ENCODE results near the gene ZNF107. TPM values are rescaled to one million over a fixed set of nuclear protein-coding genes. Genes with fewer than 3 reads are reported as not detected.

The ZNF107 gene
- total and polyA plus RNA-seq, 2 of the 13 experiments (the other 11 are each of a cell fraction or from before 2014, with no cell fraction given): 2.5 to 5.4 TPM

DNA sequence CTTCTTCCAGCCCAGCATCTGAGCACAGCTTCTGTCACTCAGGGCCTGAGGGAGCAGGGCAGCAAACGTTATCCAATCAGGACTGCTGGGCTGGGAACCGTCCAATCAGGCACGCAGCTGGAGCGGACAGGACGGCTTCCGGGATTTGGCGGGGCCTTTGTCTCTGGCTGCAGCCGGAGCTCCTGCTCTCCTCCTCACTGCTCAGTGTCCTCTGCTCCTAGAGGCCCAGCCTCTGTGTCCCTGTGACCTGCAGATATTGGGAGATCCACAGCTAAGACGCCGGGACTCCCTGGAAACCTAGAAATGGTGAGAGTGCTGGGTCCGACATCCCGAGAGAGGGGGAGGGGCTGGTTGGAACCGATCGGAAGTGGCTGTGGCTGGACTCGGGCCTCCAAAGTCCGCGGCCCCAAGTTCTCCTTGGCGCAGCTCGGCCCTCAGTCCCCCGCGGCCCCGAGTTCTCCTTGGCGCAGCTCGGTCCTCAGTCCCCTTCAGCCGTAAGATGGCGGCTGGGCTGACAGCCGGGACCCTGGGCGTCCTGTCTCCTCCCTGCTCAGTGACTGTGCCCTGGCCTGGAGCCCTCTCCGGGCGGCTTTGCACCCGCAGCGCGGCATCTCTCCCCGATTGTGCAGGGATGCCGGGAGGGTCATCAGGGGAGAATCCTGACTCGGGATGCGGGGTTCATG is at the start of gene ZNF107 (continued):
- TF ChIP-seq PRMT3 (CRISPR knock-in tag; IDR thresholded peaks at IDR 0.05; ENCODE audit: borderline replicate concordance, low read depth) (no peak), NR3C1 (CRISPR knock-in tag; IDR thresholded peaks at IDR 0.05) (no peak), ATF1 (CRISPR knock-in tag; IDR thresholded peaks at IDR 0.05) (no peak), KDM4B (CRISPR knock-in tag; IDR thresholded peaks at IDR 0.05) (no peak), ZNF770 (CRISPR knock-in tag; IDR thresholded peaks at IDR 0.05) (peak; percentile 88), ZNF766 (CRISPR knock-in tag; IDR thresholded peaks at IDR 0.05; ENCODE audit: borderline replicate concordance) (no peak), KIAA2018 (CRISPR knock-in tag; IDR thresholded peaks at IDR 0.05; ENCODE audit: borderline replicate concordance) (no peak), ZNF546 (CRISPR knock-in tag; conservative IDR thresholded peaks at IDR 0.05) (no peak), NFAT5 (CRISPR knock-in tag; IDR thresholded peaks at IDR 0.05) (no peak), ZNF619 (CRISPR knock-in tag; IDR thresholded peaks at IDR 0.05) (no peak)
- TF ChIP-seq, protein P1, sequence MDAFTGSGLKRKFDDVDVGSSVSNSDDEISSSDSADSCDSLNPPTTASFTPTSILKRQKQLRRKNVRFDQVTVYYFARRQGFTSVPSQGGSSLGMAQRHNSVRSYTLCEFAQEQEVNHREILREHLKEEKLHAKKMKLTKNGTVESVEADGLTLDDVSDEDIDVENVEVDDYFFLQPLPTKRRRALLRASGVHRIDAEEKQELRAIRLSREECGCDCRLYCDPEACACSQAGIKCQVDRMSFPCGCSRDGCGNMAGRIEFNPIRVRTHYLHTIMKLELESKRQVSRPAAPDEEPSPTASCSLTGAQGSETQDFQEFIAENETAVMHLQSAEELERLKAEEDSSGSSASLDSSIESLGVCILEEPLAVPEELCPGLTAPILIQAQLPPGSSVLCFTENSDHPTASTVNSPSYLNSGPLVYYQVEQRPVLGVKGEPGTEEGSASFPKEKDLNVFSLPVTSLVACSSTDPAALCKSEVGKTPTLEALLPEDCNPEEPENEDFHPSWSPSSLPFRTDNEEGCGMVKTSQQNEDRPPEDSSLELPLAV (CRISPR knock-in tag; conservative IDR thresholded peaks at IDR 0.05; ENCODE audit: low read depth): no peak
